ENCODE measurements around the gene CCDC148.
"Not testable (repeated sequence)": the region's sequence is repeated elsewhere in the genome, so short reads cannot be mapped to it uniquely, and the experiment has no call there.

CCDC148 gene

DNA sequence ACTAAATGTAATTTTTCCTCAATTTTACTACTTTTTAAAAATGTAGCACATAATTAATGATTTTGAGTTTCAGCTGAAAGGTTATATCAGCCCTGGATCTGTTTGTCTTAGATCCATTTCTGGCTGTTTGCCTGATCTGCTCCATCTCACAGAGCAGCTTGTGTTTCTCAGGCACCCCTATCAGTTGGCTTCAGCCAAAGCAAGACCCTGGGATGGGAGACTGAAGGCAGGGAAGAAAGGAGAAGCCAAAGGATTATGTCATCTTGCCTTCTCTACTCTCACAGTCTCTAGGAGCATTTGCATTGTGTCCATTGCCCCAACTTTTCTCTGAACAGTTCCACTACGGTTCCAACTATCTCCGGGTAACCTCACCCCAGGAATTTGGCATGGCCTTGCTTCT is 110.5 kb downstream of the CCDC148 start:
- no peak for DNase-seq

- no peak for DNase-seq
These were observed 117.0 kb downstream of the CCDC148 start for GRCh38 chr2:158339513-158339912.

- DNase-seq: no peak
These were observed 119.5 kb downstream of the CCDC148 start for GRCh38 chr2:158337018-158337417.

GRCh38 chr2:158331799-158332198 is 124.8 kb downstream of the CCDC148 start:
- not testable (repeated sequence) for DNase-seq

DNA sequence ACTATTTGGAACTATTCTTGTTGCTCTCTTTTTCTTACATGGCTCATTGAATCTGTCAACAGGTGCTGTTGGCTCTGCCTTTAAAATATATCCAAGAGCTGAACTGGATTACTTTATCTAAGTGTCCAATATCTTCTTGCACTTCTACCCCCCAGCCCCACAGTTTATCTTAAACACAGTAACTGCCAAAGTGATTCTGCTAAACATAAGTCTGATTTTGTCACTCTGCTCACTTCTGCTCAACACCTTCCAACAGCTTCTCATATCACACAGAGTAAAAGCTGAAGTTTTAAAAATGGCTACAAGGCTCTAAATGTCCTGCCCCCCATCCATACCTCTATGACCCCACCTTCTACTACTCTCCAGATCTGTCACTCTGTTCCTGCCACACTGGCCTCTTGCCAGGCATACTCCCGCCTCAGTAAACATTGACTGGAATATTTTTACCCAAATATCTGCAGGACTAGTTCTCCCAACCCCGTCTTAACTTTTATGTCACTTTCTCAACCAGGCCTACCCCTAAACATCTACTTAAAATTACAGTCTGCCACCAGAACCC is 130.7 kb downstream of the CCDC148 start:
- DNase-seq: no peak

DNA sequence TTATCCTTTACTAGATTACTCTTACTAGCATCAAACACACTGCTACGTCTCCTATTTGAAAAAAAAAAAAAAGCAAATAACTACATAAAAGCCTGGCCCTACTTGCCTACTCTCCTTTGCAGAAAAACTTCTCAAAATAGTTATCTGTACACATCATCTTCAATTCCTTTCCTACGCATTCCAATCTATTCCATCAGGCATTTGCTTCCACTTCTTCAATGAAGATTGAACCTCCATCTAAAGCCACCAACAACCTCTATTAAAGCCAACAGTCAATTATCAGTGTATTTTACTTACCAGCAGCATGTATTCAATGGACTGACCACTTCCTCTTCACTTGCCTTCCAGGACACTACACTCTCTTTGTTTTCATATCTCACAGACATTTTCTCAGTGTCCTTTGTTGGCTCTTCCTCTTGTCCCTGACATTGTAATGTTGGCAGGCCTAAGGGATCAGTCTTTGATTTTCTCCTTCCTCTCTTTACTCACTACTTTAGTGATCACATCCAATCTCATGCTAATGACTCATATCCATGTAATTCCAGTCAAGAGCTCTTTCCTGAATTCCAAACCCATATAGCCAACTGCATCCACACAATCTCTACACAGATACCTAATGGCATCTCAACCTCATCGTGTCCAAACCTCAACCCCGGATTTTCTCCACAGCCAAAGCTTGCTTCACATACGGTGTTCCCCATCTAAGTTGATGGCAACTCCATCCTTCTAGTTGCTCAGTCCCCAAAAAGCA is 131.3 kb downstream of the CCDC148 start:
- DNase-seq: no peak

DNA sequence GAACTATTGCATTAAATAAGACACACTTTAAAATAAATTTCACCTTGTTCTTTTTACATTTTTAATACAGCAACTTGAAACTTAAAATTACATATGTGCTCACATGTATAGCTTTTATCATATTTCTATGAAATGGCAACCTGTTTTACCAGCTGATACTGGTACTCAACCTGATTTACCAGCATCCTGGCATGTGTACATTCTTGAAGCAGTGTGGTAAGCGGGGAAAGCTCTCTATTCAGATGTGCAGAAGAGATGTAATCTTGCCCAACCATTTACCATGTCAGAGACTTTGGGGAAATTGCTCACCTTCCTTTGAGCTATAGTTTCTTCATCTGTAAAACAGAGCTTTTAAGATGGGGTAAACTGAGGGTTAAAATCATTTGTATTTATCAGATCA is 133.2 kb downstream of the CCDC148 start:
- no peak for DNase-seq

DNA sequence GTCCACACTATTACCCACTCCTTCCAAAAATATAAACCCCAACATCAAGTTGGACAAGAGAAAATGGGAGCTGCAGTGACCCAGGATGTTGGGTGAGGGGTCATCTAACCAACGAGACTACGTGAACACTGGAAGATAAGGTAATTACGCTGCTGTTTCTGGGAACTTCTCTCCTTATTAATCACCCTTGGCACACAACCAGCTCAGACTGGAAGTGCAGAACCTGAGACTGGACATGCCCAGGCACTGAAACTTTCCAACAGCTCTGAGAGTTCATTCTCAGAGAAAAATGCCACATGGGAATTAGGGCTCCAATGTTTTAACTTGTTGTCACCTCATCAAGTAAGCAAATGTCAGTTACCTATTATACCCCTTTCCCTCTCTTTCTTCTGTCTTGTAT is 135.3 kb downstream of the CCDC148 start:
- no peak for DNase-seq

GRCh38 chr2:158319269-158319668 is 137.3 kb downstream of the CCDC148 start:
- no peak for DNase-seq

DNA sequence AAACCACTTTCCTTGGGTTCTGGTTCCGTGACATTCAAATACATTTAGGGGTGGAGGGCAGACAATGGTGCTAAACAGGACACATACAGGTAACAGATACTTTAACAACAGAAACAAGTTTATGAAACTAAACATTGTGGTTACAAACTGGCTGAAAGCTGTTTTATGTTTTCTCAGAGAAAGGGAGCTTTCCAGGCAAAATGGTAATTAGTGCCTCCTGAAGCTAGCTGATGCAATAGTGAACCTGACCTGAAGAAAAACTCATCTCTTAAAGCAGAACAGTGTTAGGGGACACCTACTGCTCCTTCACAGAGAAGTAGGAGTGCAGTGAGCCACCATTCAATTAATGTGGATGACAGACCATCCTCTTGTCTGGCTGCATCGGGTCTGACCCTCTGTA is 138.9 kb downstream of the CCDC148 start:
- no peak for DNase-seq

GRCh38 chr2:158315803-158316414 is 140.6 kb downstream of the CCDC148 start:
- no peak for DNase-seq

- no peak for DNase-seq
These were observed 141.6 kb downstream of the CCDC148 start for GRCh38 chr2:158315000-158315399.

DNA sequence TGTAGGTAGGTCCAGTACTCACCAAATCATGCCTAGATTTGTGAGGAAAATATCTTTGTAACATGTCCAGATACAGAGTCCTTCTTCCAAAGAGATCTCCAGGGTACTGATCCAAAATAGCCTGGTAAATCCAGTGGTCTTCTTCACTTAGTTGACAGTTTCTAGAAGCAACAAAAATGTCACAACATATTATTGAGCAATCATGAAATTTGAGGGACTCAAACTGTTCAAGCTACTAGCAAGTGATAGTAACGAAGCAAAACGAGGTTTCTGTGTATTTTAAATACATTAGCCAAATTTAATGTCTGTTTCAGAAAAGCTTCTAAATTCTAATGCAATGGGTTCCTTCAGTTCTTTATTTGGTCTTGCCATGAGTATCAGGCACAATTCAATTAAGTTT is 142.8 kb downstream of the CCDC148 start:
- no peak for DNase-seq

DNA sequence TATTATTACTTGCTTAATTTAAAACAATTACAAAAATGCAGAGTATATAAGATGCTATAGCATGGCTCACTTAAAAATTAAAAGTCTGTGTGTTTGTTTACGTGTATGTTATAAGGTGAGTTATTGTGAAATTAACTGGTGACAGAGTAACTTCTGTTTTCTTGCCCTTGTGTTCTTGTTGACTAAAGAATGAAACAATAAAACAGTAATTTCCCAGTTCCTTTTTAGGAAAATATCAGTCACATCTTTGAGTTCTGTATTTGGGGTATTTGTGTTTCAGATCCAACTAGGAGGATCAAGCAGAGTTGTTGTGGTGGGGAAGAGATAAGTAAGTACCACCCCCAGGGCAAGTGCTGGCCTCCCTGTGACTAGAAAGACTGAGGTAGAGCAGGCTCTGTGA is 143.6 kb downstream of the CCDC148 start:
- DNase-seq: no peak

DNA sequence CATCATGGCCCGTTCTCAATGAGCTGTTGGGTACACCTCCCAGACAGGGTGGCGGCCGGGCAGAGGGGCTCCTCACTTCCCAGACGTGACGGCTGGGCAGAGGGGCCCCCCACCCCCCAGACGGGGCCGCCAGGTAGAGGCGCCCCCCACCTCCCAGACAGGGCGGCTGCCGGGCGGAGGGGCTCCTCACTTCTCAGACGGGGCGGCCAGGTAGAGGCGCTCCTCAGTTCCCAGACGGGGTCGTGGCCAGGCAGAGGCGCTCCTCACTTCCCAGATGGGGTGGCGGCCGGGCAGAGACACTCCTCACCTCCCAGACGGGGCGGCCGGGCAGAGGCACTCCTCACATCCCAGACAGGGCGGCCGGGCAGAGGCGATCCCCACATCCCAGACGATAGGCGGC is 146.1 kb downstream of the CCDC148 start:
- DNase-seq: not testable (repeated sequence)

- no peak for DNase-seq
These were observed 151.1 kb downstream of the CCDC148 start for GRCh38 chr2:158305501-158305900.

DNA sequence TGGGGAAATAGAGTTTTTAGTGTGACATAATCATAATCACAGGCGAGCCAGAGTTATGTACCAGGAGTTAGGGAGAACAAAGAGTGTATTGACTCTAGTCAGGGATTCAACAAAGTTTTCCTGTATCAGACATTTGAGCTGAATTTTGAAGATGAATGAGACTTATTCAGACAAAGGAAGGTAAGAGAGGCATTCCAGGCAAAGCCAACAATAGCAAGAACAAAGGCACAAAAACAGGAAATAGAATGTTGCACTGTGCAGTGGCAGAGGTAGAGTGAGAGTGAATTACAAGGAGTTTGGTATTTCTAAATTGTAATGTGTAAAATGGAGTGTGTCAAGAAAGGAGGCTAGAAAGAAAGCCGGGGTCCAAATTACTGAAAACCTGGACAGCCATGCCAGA is 156.2 kb downstream of the CCDC148 start:
- DNase-seq: no peak

GRCh38 chr2:158297606-158298005 is 158.9 kb downstream of the CCDC148 start:
- DNase-seq: peak in 1 of 2 donors; percentile 11

DNA sequence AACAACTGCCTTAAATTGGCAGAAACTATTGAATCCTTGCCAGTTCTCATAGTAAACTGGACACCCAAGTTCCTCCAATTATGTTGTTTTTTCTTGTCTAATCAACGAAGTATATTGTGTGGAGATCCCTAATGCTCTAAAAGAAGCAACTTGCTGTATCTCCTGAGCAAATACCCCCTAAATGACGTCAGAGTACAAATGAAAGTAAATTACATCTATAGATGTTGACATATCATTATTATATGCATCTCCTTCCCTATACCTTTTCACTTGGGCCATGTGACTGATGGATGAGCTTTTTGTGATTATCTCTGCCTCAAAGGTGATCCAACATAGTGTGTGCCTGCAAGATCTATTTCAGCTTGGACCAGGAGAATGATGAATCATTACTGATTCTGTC is 159.4 kb downstream of the CCDC148 start:
- DNase-seq: no peak

DNA sequence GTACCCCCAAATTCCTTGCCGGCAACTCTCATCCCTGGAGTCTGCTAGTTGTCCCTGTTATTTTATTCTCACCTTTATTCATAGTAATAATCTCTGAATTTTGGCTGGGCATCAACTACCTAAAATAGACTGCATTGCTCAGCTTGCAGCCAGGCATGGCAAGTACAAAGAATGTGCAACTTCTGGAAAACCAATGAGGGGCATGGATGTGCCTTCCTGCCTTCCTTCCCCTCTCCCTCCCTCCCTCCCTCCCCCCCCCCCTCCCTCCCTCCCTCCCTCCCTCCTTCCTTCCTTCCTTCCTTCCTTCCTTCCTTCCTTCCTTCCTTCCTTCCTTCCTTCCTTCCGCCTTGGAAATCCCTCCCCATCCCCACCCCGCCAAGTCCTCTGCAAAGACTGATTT is 162.8 kb downstream of the CCDC148 start:
- DNase-seq: no peak

DNA sequence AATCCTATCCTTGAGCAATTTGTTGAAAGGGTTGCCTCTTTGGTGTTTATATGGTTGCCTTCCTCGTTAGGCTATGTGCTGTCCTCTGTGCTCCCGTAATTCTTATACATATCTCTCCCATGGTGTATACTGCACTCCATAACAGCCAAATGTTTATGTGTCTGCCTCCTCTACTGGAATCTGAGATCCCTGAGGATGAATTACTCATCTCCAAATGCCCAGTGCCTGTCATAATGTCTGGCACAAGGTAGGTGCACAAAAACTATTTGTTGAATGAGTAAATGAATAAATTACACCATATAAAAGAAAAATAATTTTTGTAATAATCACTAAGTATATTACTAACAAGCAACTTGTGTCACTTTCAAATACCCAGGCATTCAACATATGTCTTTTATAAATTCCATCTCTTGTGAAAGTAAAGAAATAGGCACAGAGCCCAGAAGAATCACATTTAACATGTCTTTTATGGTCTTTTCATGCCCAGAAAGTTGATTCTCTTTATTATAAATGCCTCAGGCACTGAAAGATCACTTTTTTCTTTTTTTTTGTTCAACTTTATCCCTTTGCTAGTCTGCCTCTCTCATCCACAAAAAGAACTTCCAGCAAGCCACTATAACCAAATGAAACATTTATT is 164.9 kb downstream of the CCDC148 start:
- DNase-seq: no peak

GRCh38 chr2:158290225-158290624 is 166.3 kb downstream of the CCDC148 start:
- no peak for DNase-seq

DNA sequence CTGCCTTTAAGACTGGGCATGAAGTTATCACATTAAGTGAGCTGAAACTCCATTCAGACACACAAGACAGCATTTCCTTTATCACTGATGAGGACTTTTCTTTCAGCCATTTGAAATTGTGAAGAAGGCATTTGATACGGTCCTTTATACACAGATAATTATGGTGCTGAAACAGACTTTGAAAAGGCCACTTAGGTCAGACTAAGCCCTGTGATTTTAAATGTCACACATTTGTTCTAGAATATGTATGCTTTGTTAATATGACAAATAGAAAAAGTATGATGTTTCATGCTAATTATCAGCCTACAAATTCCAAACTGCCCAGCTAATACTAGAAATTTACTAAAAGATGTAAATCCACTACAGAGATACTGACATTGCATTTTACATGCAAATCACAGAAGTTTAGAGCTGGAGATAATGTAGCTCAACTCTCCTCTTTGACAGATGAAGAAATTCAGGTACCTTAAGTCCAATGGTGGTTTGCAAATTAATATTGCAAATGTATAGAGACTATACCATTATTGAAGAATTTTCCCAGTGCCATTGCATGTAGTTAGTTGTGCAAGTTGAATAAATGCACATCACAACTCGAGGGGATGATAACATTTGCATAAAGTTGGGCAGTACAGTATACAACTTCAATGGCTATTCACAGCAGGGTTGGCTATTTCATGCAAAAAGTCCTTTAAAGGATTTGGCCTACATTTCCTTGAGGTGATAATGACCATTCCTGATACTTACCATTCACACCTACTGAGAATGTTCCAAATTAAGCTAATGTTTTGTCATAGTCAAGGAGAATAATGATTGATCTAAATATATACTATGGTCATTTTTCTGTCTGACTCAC is 179.7 kb downstream of the CCDC148 start:
- DNase-seq: no peak
